Measurements from ENCODE around the gene CUBN. TPM values are rescaled to one million over a fixed set of nuclear protein-coding genes. Genes with fewer than 3 reads are reported as not detected.

Gene CUBN
- total RNA-seq, 1 donor, result 1.1 TPM

DNA sequence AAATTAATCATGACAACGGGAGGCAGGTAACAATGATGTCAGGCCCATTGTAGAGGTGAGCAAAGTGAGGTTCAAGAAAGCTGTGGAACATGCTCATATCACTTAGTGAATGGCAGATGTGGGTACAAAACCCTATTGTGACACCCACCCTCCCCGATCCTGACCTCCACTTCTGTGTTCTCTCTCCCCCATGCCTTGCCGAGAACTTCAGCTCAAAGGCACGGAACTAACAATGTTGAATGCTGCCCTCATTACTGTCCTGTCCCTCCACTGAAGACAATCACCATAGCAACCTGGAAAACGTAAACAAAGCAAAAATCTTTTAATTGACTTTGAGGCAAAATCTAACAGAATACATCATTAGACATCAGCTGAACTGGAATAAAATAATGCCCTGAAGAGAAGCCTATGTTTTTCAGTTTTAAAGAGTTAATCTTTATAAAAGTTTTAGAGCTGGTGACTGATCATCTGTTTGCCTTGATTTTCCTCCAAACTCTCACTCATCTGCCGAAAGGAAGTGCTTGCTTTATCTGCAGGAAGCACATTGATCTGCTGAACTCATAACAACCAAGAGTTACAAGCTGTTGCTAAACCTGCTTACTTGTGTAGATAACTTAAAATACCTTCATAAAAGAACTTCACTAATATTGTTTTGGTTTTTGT lies 133.6 kb downstream of the CUBN start:
- H3K79me2 ChIP-seq (ENCODE audit: insufficient read depth, low read length), result no peaks in the 10 kb centered on the region
- no peaks in the 10 kb centered on the region for H4K20me1 ChIP-seq (ENCODE audit: insufficient read depth, low read length)
- peak overlapping the region; percentile 1 for H2AFZ ChIP-seq (ENCODE audit: low read length)
- peak overlapping the region; percentile 11 for H3K4me3 ChIP-seq (ENCODE audit: insufficient read depth, low read length)
- DNase-seq (ENCODE audit: insufficient read length, low spot score, missing footprints), result peak; percentile 48
- peak overlapping the region; percentile 94 for H3K27ac ChIP-seq (ENCODE audit: low read depth, low read length)
- no peaks in the 10 kb centered on the region for H3K36me3 ChIP-seq (ENCODE audit: insufficient read depth, low read length)
- TF ChIP-seq, protein P1, sequence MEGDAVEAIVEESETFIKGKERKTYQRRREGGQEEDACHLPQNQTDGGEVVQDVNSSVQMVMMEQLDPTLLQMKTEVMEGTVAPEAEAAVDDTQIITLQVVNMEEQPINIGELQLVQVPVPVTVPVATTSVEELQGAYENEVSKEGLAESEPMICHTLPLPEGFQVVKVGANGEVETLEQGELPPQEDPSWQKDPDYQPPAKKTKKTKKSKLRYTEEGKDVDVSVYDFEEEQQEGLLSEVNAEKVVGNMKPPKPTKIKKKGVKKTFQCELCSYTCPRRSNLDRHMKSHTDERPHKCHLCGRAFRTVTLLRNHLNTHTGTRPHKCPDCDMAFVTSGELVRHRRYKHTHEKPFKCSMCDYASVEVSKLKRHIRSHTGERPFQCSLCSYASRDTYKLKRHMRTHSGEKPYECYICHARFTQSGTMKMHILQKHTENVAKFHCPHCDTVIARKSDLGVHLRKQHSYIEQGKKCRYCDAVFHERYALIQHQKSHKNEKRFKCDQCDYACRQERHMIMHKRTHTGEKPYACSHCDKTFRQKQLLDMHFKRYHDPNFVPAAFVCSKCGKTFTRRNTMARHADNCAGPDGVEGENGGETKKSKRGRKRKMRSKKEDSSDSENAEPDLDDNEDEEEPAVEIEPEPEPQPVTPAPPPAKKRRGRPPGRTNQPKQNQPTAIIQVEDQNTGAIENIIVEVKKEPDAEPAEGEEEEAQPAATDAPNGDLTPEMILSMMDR (IDR thresholded peaks at IDR 0.05; ENCODE audit: extremely low read depth, low read depth, low read length), result no peak
- no peaks in the 10 kb centered on the region for H3K27me3 ChIP-seq (ENCODE audit: insufficient read depth, low read length)
- H3K4me1 ChIP-seq (ENCODE audit: insufficient read depth, low read length), result peaks cover 29% of the 10 kb centered on the region
- no peaks in the 10 kb centered on the region for H3K9me3 ChIP-seq (ENCODE audit: low read depth, low read length)
- peak overlapping the region; percentile 78 for H3K4me2 ChIP-seq (ENCODE audit: insufficient read depth, low read length)

DNA sequence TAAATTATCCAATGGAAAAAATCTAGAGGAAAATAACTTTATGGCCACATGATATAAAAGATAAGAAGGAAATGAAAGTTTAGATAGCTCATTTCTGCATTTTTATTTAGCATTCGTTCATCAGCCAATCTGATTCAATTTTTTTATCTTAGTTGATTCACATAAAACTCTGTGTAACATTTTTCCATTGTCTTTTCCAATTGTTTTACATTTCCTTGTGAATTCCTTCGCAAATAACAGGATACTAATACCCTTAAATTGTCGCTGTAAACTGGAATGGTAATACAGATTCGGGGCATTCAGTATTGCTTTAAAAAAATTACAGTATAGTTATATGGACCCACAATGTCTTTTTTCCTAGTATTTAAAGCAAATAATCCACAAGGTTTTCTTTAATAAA lies 136.4 kb downstream of the CUBN start:
- H3K79me2 ChIP-seq (ENCODE audit: insufficient read depth, low read length), result no peaks in the 10 kb centered on the region
- peaks cover 16% of the 10 kb centered on the region for H3K4me1 ChIP-seq (ENCODE audit: insufficient read depth, low read length)
- peak overlapping the region; percentile 64 for H3K4me2 ChIP-seq (ENCODE audit: insufficient read depth, low read length)
- no peaks in the 10 kb centered on the region for H3K36me3 ChIP-seq (ENCODE audit: insufficient read depth, low read length)
- no peaks in the 10 kb centered on the region for H3K27me3 ChIP-seq (ENCODE audit: insufficient read depth, low read length)
- H4K20me1 ChIP-seq (ENCODE audit: insufficient read depth, low read length), result no peaks in the 10 kb centered on the region
- H3K27ac ChIP-seq (ENCODE audit: low read depth, low read length), result peak overlapping the region; percentile 64
- no peaks in the 10 kb centered on the region for H3K9me3 ChIP-seq (ENCODE audit: low read depth, low read length)
- TF ChIP-seq, protein P1 (IDR thresholded peaks at IDR 0.05; ENCODE audit: extremely low read depth, low read depth, low read length), result no peak
- DNase-seq (ENCODE audit: insufficient read length, low spot score, missing footprints), result no peak
- H2AFZ ChIP-seq (ENCODE audit: low read length), result peak overlapping the region; percentile 6
- H3K4me3 ChIP-seq (ENCODE audit: insufficient read depth, low read length), result peak overlapping the region; percentile 37

DNA sequence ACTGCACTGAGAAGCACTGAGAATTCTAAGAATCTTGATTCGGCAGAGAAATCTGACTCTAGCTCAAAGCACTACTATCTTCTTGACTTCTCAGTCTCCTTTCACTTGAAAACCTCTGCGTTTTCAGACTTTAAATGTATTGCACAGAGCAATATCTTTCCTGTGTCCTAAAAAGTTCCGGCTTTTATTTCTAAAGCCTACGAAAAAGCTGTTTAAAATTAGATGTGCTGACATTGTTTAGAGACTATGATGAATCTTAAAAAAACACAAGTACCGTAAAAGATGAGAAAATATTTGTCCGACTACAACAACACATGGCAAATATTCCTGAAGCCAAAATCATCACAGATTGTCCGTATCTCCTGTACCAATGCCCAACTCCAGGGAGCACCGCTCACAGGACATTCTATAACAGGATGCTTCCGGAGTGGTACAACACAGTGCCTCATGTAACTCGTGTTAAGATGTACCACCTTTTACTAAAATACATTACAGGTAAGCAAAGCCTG lies 136.9 kb downstream of the CUBN start:
- Histone ChIP-seq H3K9me3 (ENCODE audit: low read depth, low read length) (no peaks in the 10 kb centered on the region), H3K27me3 (ENCODE audit: insufficient read depth, low read length) (no peaks in the 10 kb centered on the region), H3K4me3 (ENCODE audit: insufficient read depth, low read length) (peak overlapping the region; percentile 37), H4K20me1 (ENCODE audit: insufficient read depth, low read length) (no peaks in the 10 kb centered on the region), H3K27ac (ENCODE audit: low read depth, low read length) (peak overlapping the region; percentile 64), H3K36me3 (ENCODE audit: insufficient read depth, low read length) (no peaks in the 10 kb centered on the region), H3K4me1 (ENCODE audit: insufficient read depth, low read length) (peaks cover 19% of the 10 kb centered on the region), H3K79me2 (ENCODE audit: insufficient read depth, low read length) (no peaks in the 10 kb centered on the region), H3K4me2 (ENCODE audit: insufficient read depth, low read length) (peak overlapping the region; percentile 64), H2AFZ (ENCODE audit: low read length) (peak overlapping the region; percentile 6)
- TF ChIP-seq, protein P1 (IDR thresholded peaks at IDR 0.05; ENCODE audit: extremely low read depth, low read depth, low read length), result no peak
- DNase-seq (ENCODE audit: insufficient read length, low spot score, missing footprints), result peak; percentile 54

DNA sequence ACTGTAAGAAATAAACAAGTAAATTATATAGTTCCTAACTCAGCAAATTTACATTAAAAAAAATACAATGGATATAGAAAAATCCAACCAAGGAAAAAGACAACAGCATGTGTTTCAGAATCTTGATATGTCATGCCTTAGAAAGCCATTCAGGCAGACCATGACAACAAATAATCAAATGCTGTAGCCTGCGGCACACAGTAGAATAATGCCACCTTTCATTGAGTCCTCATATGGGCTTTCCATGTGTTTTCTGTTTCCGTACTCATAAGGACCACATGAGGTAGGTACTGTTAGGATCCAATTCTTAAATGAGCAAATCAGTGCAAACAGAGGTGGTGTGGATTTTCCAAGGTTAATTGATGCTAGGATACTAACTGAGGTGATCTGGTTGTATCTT lies 138.6 kb downstream of the CUBN start:
- Histone ChIP-seq H3K9me3 (ENCODE audit: low read depth, low read length) (no peaks in the 10 kb centered on the region), H2AFZ (ENCODE audit: low read length) (no peak overlapping the region), H3K4me3 (ENCODE audit: insufficient read depth, low read length) (no peak overlapping the region), H3K27ac (ENCODE audit: low read depth, low read length) (no peak overlapping the region), H3K27me3 (ENCODE audit: insufficient read depth, low read length) (no peaks in the 10 kb centered on the region), H4K20me1 (ENCODE audit: insufficient read depth, low read length) (no peaks in the 10 kb centered on the region), H3K36me3 (ENCODE audit: insufficient read depth, low read length) (no peaks in the 10 kb centered on the region), H3K4me1 (ENCODE audit: insufficient read depth, low read length) (peaks cover 23% of the 10 kb centered on the region), H3K4me2 (ENCODE audit: insufficient read depth, low read length) (no peak overlapping the region), H3K79me2 (ENCODE audit: insufficient read depth, low read length) (no peaks in the 10 kb centered on the region)
- no peak for DNase-seq (ENCODE audit: insufficient read length, low spot score, missing footprints)
- TF ChIP-seq, protein P1 (IDR thresholded peaks at IDR 0.05; ENCODE audit: extremely low read depth, low read depth, low read length), result no peak
